ENCODE results near the gene CADM3.

CADM3 gene

GRCh38 chr1:159207080-159207479 lies 35.7 kb downstream of the CADM3 start:
- no peak for DNase-seq

- DNase-seq = no peak
These were observed 36.4 kb downstream of the CADM3 start for GRCh38 chr1:159207774-159208173.

DNA sequence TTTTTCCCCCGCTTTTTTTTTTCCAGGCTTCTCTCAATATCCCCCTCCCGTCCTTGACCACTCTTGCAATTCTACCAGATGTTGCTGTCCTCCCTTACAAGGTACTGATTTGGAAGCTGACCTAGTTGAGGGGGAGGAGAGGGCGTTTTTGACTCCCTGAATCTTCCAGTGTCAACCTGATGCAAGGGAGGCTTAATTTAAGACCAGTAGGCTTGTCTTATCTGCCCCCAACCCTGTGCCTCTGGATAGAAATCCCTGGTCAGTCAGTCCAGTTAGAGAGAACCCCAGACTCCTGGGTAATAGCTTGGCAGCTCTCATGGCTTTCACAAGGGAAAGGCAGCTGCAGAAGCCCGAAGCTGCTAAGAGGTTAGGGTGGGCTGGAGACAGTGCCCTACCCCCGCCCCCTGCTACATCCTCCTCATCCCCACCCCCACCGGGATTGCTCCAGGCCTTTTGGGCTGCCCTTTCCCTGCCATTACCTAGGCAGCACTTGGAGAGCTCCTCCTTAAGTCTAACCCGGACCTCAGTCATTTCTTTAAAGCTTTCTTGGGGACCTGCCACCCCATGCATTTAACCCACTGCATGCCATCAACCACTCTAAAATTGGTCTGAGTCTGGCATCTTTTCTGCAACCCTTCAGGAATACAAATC lies 36.9 kb downstream of the CADM3 start:
- no peak for DNase-seq

DNA sequence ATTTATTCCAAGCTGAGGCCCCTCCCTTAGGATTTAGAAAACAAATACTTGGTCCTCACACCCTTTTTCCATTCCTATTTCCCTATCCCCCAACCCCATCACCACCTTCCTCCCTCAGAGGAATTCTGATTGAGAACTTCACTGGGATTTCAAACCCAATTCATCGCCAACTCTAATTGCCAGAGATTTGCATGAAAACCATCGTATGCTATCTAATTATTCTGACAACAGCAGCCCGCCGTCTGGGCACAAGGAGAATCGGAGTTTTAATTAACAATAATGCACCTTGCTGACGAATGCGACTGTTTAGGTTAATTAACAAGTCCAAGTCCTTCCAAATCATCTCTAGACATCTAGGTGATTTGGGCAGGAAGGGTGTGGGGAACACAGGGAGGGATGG lies 37.6 kb downstream of the CADM3 start:
- DNase-seq = no peak

DNA sequence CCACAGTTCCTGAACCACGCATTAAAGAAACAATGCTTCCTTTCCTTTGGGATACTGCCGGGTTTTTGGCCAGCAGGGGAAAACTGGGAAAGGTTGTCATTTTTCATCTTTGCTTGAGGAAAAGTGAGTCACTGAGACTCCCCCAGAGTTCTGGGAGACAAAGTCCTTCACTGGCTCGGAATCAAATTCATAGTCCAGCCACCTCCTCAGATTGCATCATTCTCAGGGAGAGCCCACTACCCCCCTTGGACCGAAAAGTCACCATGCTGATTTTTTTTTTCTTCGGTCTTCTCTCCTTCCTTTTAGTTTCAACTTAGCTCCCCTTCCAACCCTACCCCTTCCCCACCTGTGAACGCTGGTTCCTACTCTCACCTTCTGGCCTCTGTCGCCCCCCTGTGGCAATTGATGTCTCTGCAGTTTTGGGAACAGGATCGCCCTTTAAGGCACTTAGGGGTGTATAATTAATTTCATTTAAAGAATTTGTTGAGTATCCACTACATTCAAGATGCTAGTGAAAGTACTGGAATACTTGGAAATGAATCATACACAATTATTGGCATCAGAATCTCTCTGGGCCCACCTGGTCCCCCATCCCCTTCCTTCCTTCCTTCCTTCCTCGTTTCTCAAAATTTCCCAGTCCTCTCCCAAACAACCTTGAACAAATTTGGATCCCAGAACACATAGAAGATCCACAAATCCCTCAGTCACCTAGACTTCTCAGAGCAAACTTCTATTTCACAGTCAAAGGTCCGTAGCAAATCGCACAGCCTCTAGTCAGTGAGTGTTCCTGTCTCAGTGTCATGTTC lies 40.1 kb downstream of the CADM3 start:
- peak; percentile 32 to 59 (median 53) for DNase-seq

DNA sequence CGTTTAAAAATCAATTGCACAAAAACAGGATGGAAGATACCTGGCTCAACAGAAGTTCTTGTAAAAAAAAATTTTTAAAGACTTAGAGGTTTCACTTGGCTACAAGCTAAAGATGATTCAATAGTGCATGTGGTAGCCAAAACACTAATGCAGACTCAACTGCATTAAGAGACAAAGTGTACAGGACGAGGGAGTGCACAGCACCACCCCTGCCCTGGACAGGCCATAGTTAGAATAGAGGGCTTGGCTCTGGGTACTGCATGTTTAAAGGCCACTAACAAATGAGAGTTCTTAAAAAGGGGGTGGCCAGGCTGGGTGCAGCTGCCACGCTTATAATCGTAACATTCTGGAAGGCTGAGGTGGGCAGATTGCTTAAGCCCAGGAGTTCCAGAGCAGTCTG lies 41.2 kb downstream of the CADM3 start:
- DNase-seq = no peak

DNA sequence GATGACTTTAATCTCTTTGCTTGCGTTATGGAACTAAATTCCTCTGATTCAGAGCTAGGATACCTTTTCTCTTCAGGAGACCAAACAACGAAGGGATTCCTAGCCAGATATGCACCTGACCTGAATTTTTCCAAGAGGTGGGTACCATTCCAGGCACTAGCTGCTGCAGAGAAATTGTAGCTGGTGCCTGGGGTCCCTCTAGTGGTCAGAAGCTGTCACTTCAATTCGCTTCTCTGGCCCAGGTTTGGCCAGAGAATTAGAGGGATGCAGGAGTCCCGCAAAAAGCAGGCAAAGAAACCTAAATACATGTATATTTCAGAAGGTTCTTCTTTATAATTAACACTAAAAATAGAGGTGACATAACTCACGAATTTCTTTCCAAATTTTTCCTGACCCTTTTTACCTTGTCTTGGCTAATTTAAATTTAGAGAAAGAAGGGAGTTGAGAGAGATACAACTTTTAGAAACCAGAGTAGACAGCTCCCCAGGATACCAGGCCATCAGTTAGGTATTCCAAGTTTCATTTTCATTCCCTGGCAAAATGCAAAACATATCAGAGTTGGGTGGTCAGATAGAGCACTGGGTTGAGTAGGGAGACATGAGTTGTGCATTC lies 42.8 kb downstream of the CADM3 start:
- DNase-seq = peak; percentile 52 to 74 (median 66)

GRCh38 chr1:159218649-159219636 lies 47.5 kb downstream of the CADM3 start:
- no peak for DNase-seq

DNA sequence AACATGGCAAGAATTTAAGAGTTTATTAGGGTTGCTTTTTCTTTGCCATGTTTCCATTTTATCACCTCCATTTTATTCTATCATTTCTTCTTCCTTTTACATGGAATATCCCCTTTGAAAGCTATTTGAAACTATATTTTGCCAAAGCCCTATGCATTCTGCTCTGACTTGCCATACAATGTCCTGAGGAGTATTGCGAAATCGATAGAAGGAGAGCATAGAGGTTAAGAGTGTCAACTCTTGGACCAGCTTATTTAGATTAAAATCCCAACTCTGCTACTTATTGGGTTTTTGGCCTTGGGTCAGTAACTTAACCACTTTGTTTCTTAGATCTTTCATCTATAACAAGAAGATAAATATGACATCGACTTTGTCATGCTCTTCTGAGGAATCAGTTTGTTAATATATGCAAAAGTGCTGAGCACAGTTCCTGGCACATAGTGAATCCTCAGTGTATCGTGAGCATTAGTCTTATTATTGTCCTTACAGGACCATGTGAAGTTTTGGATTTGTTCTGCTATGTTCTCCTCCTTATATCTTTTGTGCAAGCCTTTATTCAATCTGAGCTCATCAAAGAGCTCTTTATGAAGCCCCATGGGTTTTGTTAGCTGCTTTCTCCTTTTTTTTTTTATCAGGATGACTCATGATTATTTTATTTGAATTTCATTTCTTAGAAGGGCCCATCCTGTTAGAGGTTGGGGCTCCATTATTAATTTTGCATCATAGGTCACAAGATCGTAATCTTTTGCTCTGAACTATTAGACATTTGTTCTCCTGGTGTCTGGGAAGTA lies 50.9 kb downstream of the CADM3 start:
- no peak for DNase-seq

DNA sequence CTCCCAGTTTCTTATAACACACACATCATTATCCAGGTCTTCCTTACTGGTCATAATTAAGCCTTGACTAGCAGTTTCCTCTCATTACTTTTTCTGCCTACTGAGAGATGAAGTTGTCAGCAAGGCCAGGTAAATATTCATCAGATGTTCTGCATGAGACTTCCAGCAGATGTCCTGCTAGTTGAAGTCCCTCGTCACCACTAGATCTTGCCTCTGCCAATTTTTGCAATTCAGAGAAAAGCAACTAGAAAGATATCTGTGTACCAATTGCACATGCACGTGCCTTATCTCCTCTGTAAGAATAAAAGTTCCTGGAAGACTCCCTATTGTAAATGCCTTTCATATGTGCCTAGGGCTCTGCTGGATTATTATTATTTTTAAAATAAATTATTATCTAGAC lies 51.6 kb downstream of the CADM3 start:
- no peak for DNase-seq

DNA sequence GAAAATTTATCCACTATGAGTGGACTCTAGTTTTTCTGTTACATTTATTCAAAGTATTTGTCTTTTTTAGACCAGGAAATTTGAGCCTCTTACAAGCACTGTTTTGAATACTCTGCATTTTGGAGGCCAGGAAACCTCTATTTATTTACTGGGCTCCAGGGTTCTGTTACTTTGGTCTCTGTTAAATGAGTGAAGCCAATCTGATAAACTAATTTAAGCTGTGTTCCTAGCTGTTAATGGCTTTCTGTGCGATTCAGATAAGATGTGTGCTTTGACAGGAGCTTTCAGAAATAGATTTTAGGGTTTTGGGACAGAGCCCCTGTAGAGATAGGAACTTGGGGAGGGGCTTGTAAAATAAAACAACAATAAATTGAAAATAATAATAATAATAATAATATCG lies 57.1 kb downstream of the CADM3 start:
- no peak for DNase-seq

GRCh38 chr1:159229260-159229885 lies 58.0 kb downstream of the CADM3 start:
- DNase-seq = no peak

DNA sequence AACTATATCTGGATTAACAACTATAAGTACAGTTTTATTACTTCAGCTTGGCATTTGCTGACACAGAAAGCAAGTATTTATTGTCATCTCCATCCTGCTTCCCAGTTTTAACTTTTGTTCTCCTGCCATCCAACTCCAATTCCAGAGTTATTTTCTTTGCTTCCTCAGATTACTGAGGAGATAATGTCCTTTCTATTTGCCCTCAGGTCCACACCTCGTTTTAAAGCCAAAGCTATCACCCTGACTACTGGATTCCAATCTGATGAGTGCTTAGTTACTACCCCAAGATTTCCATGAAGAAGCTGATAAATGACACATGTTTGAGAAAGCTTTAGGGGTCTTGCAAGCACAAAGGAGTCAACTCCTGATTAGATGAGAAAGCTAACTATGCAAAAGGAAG lies 58.5 kb downstream of the CADM3 start:
- no peak for DNase-seq

DNA sequence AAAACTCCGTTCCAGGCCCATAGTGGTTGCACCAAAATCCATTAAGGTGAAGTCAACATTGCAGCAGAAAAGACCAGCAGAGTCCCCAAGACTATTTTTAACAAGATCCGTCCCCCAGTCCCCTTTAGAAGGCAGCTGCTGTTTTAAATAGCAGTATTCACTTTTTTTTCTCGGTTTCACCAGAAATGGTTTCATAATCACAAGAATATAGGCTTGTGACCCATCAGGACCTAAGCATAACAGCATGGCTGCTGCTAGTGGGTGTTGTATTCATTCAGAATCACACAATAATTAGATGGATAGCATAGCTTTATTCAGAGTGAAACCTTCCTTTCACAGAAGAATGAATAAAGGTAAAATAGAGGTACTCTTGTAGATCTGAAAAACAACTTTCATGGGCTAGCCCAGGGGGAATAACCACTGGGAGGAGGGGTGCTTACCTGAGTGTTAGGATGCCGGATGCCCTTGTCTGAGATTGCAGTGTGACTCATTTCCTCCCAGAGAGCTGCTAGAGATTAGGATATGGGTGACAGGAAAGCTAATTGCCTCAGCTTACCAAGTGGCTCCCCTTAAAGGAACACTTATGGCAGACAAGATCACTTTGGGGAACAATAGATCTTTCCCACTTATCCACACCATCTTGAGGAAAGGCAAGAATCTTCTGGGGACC lies 68.3 kb downstream of the CADM3 start:
- DNase-seq = peak in 1 of 4 experiments; percentile 9

DNA sequence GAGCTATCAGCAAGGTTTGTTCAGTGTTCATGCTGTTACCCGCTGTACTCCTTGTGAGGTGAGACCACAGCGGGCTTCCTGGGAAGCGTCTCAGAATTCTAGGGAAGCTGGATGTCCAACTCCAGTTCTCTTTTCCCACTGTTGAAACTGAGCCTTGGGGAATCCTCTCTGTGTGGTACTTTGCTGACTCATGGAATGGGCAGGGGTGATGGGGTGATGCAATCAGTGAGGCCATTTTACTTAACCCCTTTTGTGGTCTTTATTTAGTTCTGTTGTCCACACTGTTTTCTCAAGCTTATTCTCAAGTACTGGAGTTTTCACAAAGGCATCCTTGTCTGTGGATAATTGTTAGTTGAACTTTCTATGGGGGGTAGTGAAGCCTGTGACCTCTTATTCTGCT lies 75.9 kb downstream of the CADM3 start:
- DNase-seq = no peak

- DNase-seq = no peak
These were observed 76.9 kb downstream of the CADM3 start for GRCh38 chr1:159248311-159248710.

DNA sequence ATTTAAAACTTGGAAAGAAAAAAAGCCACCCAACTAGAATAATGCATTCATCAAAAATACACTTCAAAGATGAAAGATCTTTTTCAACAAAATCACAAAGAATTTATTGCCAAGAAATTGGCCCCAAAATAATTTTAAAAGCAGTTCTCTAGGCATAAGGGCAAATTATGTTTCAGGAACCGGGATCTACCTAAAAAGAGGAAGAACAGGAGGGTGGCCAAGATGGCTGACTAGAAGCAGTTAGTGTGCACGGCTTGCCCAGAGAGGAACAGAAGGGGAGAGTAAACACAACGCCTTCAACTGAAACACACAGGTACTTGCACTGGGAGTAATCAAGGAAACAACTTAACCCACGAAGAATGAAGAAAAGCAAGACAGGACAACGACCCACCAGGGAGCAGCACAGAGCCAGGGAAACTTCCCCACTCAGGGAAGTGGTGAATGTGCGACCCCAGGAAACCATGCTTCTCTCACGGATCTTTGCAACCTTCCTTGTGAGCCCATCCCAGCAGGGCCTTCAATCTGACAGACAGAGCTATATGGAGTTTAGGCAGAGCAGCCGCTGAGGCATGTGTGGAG lies 79.3 kb downstream of the CADM3 start:
- DNase-seq = peak; percentile 6 to 52 (median 29)

Measured in suppressor macrophage (primary cell).